Activated CD4-positive, CD25-positive, alpha-beta regulatory T cell treated with anti-CD3 and anti-CD28 coated beads, Interleukin-2, amount 50 U/mL, for 16 hours (primary cell): ENCODE measurements around the gene SEMA6D.

Source experiments
- DNase-seq: peaks from one replicate; pipeline ENCODE4 v3.0.0-alpha.2; 2020; ENCODE audit warnings: low read depth, low spot score

Gene SEMA6D

GRCh38 chr15:47820057-47820746 lies 102.9 kb downstream of the SEMA6D start:
- no peak for DNase-seq

- no peak for DNase-seq
Measured at GRCh38 chr15:47820747-47821319, 103.5 kb downstream of the SEMA6D start.

GRCh38 chr15:47822048-47822447 lies 104.7 kb downstream of the SEMA6D start:
- no peak for DNase-seq
